Measurements from ENCODE around the gene CLDN16. TPM values are rescaled to one million over a fixed set of nuclear protein-coding genes. Genes with fewer than 3 reads are reported as not detected.

CLDN16 gene
- polyA plus RNA-seq, 3 donors: not detected

GRCh38 chr3:190359813-190360212 is 28.1 kb upstream of the CLDN16 start:
- peaks cover 0 to 1% (median 1%) of the 10 kb centered on the region in 3 donors for H3K27me3 Mint-ChIP-seq (ENCODE audit: low read depth in 3 of 3)
- Histone ChIP-seq H3K4me2 (replicated peaks; ENCODE audit: extremely low read depth, low read length, poor library complexity, severe bottlenecking) (no peak overlapping the region), H2AFZ (ENCODE audit: insufficient read depth, low read depth, low read length, poor library complexity, severe bottlenecking) (no peak overlapping the region), H3K79me2 (ENCODE audit: insufficient read depth, low read length) (no peaks in the 10 kb centered on the region), H3K4me3 (replicated peaks in 1 of 3; ENCODE audit: low read depth in 2 of 3, low read length in 3 of 3) (no peak overlapping the region), H4K20me1 (ENCODE audit: insufficient read depth, low read length) (no peaks in the 10 kb centered on the region), H3K27ac (ENCODE audit: low read depth in 1 of 2, low read length in 2 of 2) (no peak overlapping the region), H3K9me3 (replicated peaks in 1 of 2; ENCODE audit: control insufficient read depth in 1 of 2, insufficient read depth in 1 of 2, low read length in 2 of 2) (no peaks in the 10 kb centered on the region), H3K36me3 (replicated peaks in 1 of 2; ENCODE audit: control insufficient read depth in 1 of 2, insufficient read depth in 2 of 2, low read length in 2 of 2) (no peaks in the 10 kb centered on the region), H3K4me1 (ENCODE audit: control insufficient read depth in 1 of 2, insufficient read depth in 2 of 2, low read length in 2 of 2) (no peaks in the 10 kb centered on the region), H3K9ac (ENCODE audit: insufficient read depth, low read length, poor library complexity, severe bottlenecking) (no peak overlapping the region), H3K27me3 (ENCODE audit: control insufficient read depth in 2 of 2, insufficient read depth in 2 of 2, low read length in 2 of 2) (no peaks in the 10 kb centered on the region)
- 81% methylated on average over 2 of the region's 2 CpGs for WGBS (ENCODE audit: insufficient coverage)
- intact Hi-C loops (cut with micrococcal nuclease): no loop called here
- H3K4me1 Mint-ChIP-seq: no peaks in the 10 kb centered on the region
- H3K27ac Mint-ChIP-seq: no peak overlapping the region
- no peak overlapping the region for H3K4me3 Mint-ChIP-seq
- H3K36me3 Mint-ChIP-seq: no peaks in the 10 kb centered on the region
- no peaks in the 10 kb centered on the region for H3K9me3 Mint-ChIP-seq
- TF ChIP-seq, protein P1, sequence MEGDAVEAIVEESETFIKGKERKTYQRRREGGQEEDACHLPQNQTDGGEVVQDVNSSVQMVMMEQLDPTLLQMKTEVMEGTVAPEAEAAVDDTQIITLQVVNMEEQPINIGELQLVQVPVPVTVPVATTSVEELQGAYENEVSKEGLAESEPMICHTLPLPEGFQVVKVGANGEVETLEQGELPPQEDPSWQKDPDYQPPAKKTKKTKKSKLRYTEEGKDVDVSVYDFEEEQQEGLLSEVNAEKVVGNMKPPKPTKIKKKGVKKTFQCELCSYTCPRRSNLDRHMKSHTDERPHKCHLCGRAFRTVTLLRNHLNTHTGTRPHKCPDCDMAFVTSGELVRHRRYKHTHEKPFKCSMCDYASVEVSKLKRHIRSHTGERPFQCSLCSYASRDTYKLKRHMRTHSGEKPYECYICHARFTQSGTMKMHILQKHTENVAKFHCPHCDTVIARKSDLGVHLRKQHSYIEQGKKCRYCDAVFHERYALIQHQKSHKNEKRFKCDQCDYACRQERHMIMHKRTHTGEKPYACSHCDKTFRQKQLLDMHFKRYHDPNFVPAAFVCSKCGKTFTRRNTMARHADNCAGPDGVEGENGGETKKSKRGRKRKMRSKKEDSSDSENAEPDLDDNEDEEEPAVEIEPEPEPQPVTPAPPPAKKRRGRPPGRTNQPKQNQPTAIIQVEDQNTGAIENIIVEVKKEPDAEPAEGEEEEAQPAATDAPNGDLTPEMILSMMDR (IDR thresholded peaks at IDR 0.05): no peak
- no peak for DNase-seq

- no CpG with 5 or more reads among the region's 2 CpGs for WGBS (ENCODE audit: insufficient coverage)
- no peaks in the 10 kb centered on the region for H4K20me1 ChIP-seq (ENCODE audit: insufficient read depth, low read length)
- Mint-ChIP-seq H3K4me1 (no peaks in the 10 kb centered on the region), H3K9me3 (no peaks in the 10 kb centered on the region), H3K36me3 (no peaks in the 10 kb centered on the region), H3K27me3 (ENCODE audit: low read depth in 3 of 3) (peaks cover 0 to 1% (median 1%) of the 10 kb centered on the region in 3 donors), H3K27ac (no peak overlapping the region), H3K4me3 (no peak overlapping the region)
- H2AFZ ChIP-seq (ENCODE audit: insufficient read depth, low read depth, low read length, poor library complexity, severe bottlenecking): no peak overlapping the region
- H3K9ac ChIP-seq (ENCODE audit: insufficient read depth, low read length, poor library complexity, severe bottlenecking): no peak overlapping the region
- no peak overlapping the region for H3K27ac ChIP-seq (ENCODE audit: low read depth in 1 of 2, low read length in 2 of 2)
- no peak overlapping the region for H3K4me3 ChIP-seq (replicated peaks in 1 of 3; ENCODE audit: low read depth in 2 of 3, low read length in 3 of 3)
- TF ChIP-seq, protein P1 (IDR thresholded peaks at IDR 0.05): no peak
- no peaks in the 10 kb centered on the region for H3K4me1 ChIP-seq (ENCODE audit: control insufficient read depth in 1 of 2, insufficient read depth in 2 of 2, low read length in 2 of 2)
- H3K79me2 ChIP-seq (ENCODE audit: insufficient read depth, low read length): no peaks in the 10 kb centered on the region
- H3K27me3 ChIP-seq (ENCODE audit: control insufficient read depth in 2 of 2, insufficient read depth in 2 of 2, low read length in 2 of 2): no peaks in the 10 kb centered on the region
- no peak overlapping the region for H3K4me2 ChIP-seq (replicated peaks; ENCODE audit: extremely low read depth, low read length, poor library complexity, severe bottlenecking)
- no peak for DNase-seq
- intact Hi-C loops (cut with micrococcal nuclease): no loop called here
- no peaks in the 10 kb centered on the region for H3K36me3 ChIP-seq (replicated peaks in 1 of 2; ENCODE audit: control insufficient read depth in 1 of 2, insufficient read depth in 2 of 2, low read length in 2 of 2)
- H3K9me3 ChIP-seq (replicated peaks in 1 of 2; ENCODE audit: control insufficient read depth in 1 of 2, insufficient read depth in 1 of 2, low read length in 2 of 2): no peaks in the 10 kb centered on the region
These were observed 27.7 kb upstream of the CLDN16 start for GRCh38 chr3:190360228-190360627.
